ENCODE data around the gene SLIRP. TPM values are rescaled to one million over a fixed set of nuclear protein-coding genes. Genes with fewer than 3 reads are reported as not detected.

Gene SLIRP
- total RNA-seq, 1 experiment from 2014 or later: 242 TPM

DNA sequence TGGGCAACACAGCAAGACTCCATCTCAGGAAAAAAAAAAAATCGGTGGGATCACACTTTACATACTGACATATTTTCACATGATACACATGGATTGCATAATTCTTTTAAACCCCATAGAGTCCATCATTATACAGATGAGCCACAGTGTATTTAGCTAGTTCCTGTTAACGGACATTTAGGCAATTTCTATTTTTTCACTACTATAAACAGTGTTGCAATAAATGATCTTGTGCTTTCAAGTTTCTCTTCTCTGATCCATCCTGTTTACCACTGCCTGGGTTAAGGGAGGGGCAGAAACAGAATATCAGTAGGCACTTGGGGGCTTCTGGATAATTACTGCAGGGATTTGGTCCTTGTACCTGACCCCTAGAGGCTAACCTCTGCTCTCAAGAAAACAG lies 48.1 kb upstream of the SLIRP start:
- H3K27me3 ChIP-seq (ENCODE audit: insufficient read depth, low read length): no peaks in the 10 kb centered on the region
- no TSS peak for BruUV-seq (replicated peaks)
- intact Hi-C loops (cut with micrococcal nuclease): loop anchor here (5.0 kb wide), 2 partner anchors 142 to 937 kb away; partner anchors contain the start of gene ADCK1
- H2AFZ ChIP-seq (ENCODE audit: low read depth, low read length, poor library complexity, severe bottlenecking): no peak overlapping the region
- TF ChIP-seq FOSL1 (IDR thresholded peaks at IDR 0.05; ENCODE audit: low read depth) (no peak), ELF1 (IDR thresholded peaks at IDR 0.05; ENCODE audit: borderline replicate concordance, low read depth) (no peak), YY1 (IDR thresholded peaks at IDR 0.05; ENCODE audit: extremely low read depth, insufficient replicate concordance, low read depth, low read length) (no peak), ZNF274 (IDR thresholded peaks at IDR 0.05; ENCODE audit: low read depth, low read length) (no peak), TCF7L2 (IDR thresholded peaks at IDR 0.05; ENCODE audit: borderline replicate concordance, extremely low read depth, insufficient read depth, insufficient read length) (no peak), EZH2phosphoT487 (IDR thresholded peaks at IDR 0.05; ENCODE audit: borderline replicate concordance) (no peak)
- TF ChIP-seq, protein P1, sequence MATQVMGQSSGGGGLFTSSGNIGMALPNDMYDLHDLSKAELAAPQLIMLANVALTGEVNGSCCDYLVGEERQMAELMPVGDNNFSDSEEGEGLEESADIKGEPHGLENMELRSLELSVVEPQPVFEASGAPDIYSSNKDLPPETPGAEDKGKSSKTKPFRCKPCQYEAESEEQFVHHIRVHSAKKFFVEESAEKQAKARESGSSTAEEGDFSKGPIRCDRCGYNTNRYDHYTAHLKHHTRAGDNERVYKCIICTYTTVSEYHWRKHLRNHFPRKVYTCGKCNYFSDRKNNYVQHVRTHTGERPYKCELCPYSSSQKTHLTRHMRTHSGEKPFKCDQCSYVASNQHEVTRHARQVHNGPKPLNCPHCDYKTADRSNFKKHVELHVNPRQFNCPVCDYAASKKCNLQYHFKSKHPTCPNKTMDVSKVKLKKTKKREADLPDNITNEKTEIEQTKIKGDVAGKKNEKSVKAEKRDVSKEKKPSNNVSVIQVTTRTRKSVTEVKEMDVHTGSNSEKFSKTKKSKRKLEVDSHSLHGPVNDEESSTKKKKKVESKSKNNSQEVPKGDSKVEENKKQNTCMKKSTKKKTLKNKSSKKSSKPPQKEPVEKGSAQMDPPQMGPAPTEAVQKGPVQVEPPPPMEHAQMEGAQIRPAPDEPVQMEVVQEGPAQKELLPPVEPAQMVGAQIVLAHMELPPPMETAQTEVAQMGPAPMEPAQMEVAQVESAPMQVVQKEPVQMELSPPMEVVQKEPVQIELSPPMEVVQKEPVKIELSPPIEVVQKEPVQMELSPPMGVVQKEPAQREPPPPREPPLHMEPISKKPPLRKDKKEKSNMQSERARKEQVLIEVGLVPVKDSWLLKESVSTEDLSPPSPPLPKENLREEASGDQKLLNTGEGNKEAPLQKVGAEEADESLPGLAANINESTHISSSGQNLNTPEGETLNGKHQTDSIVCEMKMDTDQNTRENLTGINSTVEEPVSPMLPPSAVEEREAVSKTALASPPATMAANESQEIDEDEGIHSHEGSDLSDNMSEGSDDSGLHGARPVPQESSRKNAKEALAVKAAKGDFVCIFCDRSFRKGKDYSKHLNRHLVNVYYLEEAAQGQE (IDR thresholded peaks at IDR 0.05; ENCODE audit: low read depth): no peak
- TF ChIP-seq, protein P2, sequence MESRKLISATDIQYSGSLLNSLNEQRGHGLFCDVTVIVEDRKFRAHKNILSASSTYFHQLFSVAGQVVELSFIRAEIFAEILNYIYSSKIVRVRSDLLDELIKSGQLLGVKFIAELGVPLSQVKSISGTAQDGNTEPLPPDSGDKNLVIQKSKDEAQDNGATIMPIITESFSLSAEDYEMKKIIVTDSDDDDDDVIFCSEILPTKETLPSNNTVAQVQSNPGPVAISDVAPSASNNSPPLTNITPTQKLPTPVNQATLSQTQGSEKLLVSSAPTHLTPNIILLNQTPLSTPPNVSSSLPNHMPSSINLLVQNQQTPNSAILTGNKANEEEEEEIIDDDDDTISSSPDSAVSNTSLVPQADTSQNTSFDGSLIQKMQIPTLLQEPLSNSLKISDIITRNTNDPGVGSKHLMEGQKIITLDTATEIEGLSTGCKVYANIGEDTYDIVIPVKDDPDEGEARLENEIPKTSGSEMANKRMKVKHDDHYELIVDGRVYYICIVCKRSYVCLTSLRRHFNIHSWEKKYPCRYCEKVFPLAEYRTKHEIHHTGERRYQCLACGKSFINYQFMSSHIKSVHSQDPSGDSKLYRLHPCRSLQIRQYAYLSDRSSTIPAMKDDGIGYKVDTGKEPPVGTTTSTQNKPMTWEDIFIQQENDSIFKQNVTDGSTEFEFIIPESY (IDR thresholded peaks at IDR 0.05; ENCODE audit: extremely low read depth, insufficient replicate concordance, low read length): no peak
- no peak overlapping the region for H3K27ac ChIP-seq (ENCODE audit: low read depth, low read length)
- CTCF ChIA-PET: no interaction called here
- no peak overlapping the region for H3K4me2 ChIP-seq (ENCODE audit: low read length)
- H3K9me3 ChIP-seq (ENCODE audit: control insufficient read depth in 1 of 2, insufficient read depth in 1 of 2, low read depth in 1 of 2, low read length in 2 of 2): no peaks in the 10 kb centered on the region
- RAD21 ChIA-PET (ENCODE audit: low non-redundant PET in 1 of 2, low total read pairs in 2 of 2, uncharacterized antibody in 2 of 2, unreplicated experiment in 2 of 2): no interaction called here
- no peaks in the 10 kb centered on the region for H3K36me3 ChIP-seq (ENCODE audit: control insufficient read depth in 1 of 2, insufficient read depth in 2 of 2, low read length in 2 of 2)
- no peaks in the 10 kb centered on the region for H3K9me2 ChIP-seq (ENCODE audit: insufficient read depth)
- DNase-seq (ENCODE audit: low read depth, low spot score): no peak
- H4K20me1 ChIP-seq (ENCODE audit: insufficient read depth): no peaks in the 10 kb centered on the region
- POLR2A ChIA-PET: no interaction called here
- no peaks in the 10 kb centered on the region for H3K79me2 ChIP-seq (ENCODE audit: insufficient read depth, low read length)
- ATAC-seq: no peak
- H3K4me3 ChIP-seq (replicated peaks in 1 of 2; ENCODE audit: low read depth in 1 of 2, low read length in 2 of 2): no peak overlapping the region
- no peak overlapping the region for H3K9ac ChIP-seq (ENCODE audit: low read length)
- H3K4me1 ChIP-seq (ENCODE audit: control insufficient read depth in 1 of 2, insufficient read depth in 2 of 2, low read length in 2 of 2): no peaks in the 10 kb centered on the region

Measured in HCT116 (cell line).